HepG2 (cell line): ENCODE data around the gene MBTPS1. TPM values are rescaled to one million over a fixed set of nuclear protein-coding genes. Genes with fewer than 3 reads are reported as not detected.

Source experiments
- ATAC-seq: fragments of 200-7000 bp; cut with Tn5 transposase; 3 replicates; pipeline ENCODE4 v1.9.1; 2020; ENCODE audit warnings: mild to moderate bottlenecking, moderate library complexity
- BruUV-seq: library from RNA; stranded (reverse); fragments of 400-500 nt; replicated peaks from 2 replicates; lab custom pipeline; 2021; lab: Mats Ljungman, UMichigan
- CTCF ChIA-PET: fragments of 300-600 bp; formaldehyde crosslinking; extraction: SDS; loops from one replicate; lab custom pipeline; 2021; ENCODE audit warnings: low total read pairs, inconsistent platforms, low intra/inter-chr PET ratio; lab: Yijun Ruan, JAX
- POLR2A ChIA-PET: fragments of 350-600 bp; sonication (Branson Sonifier 250); formaldehyde crosslinking; loops from one replicate; lab custom pipeline; 2020; ENCODE audit warnings: antibody characterized with exemption, inconsistent platforms; lab: Yijun Ruan, JAX
- DNase-seq: peaks from one replicate; pipeline ENCODE4 v3.0.0-alpha.2; 2015; ENCODE audit warnings: low spot score
- FAIRE-seq: peaks from 3 replicates; lab custom pipeline; 2011; peaks lifted over from hg19 to GRCh38; lab: Jason Lieb, UNC
- H2AFZ ChIP-seq: one replicate; pipeline ENCODE4 v1.6.1; 2011; ENCODE audit warnings: low read length, inconsistent platforms
- H3K27ac ChIP-seq: fragments of 300-600 bp; 3 replicates; pipeline ENCODE4 v1.8.0; 2011; ENCODE audit warnings: mixed run types, mild to moderate bottlenecking, mixed read lengths, low read length, inconsistent platforms; ENCODE audit not compliant: insufficient read depth; ENCODE audit errors: extremely low read length
- H3K27me3 ChIP-seq, 2 experiments: fragments of 200-600 bp in 1 of 2; 2 replicates in 1 of 2; 3 replicates in 1 of 2; pipeline versions ENCODE4 v1.6.0 to v1.8.0; 2011; ENCODE audit warnings: low read length in 2 of 2, mild to moderate bottlenecking in 2 of 2, moderate library complexity in 2 of 2, inconsistent platforms in 1 of 2; ENCODE audit not compliant: insufficient read depth in 2 of 2, control insufficient read depth in 1 of 2
- H3K36me3 ChIP-seq, 2 experiments: fragments of 200-600 bp in 1 of 2; replicated peaks in 1 of 2; 2 replicates in 1 of 2; 3 replicates in 1 of 2; pipeline versions ENCODE4 v1.5.1 to v1.8.0; 2011; ENCODE audit warnings: low read length in 2 of 2, inconsistent platforms in 1 of 2; ENCODE audit not compliant: insufficient read depth in 2 of 2, control insufficient read depth in 1 of 2
- H3K4me1 ChIP-seq: 2 replicates; pipeline ENCODE4 v1.5.1; 2012; ENCODE audit warnings: low read length, inconsistent platforms; ENCODE audit not compliant: insufficient read depth
- H3K4me2 ChIP-seq: 2 replicates; pipeline ENCODE4 v1.6.0; 2011; ENCODE audit warnings: low read depth, low read length, inconsistent platforms
- H3K4me3 ChIP-seq, 3 experiments: fragments of 200-600 bp in 1 of 3; sonication (generic), shearing (Covaris generic) in 1 of 3; replicated peaks in 1 of 3; 2 replicates each; pipeline ENCODE4 v1.5.1; 2011 to 2016; ENCODE audit warnings: low read length in 3 of 3, inconsistent platforms in 2 of 3, low read depth in 2 of 3, mild to moderate bottlenecking in 2 of 3, control low read depth in 1 of 3, mixed read lengths in 1 of 3; ENCODE audit not compliant: insufficient read depth in 1 of 3
- H3K79me2 ChIP-seq: one replicate; pipeline ENCODE4 v1.6.1; 2011; ENCODE audit warnings: low read length, inconsistent platforms; ENCODE audit not compliant: insufficient read depth
- H3K9ac ChIP-seq: 2 replicates; pipeline ENCODE4 v1.6.0; 2011; ENCODE audit warnings: mild to moderate bottlenecking, low read depth, low read length, inconsistent platforms; ENCODE audit not compliant: insufficient read depth
- H3K9me3 ChIP-seq: 2 replicates; pipeline ENCODE4 v1.5.1; 2012; ENCODE audit warnings: mild to moderate bottlenecking, low read length
- H4K20me1 ChIP-seq: 2 replicates; pipeline ENCODE4 v1.6.0; 2011; ENCODE audit warnings: inconsistent platforms, mild to moderate bottlenecking, low read length, moderate library complexity; ENCODE audit not compliant: insufficient read depth
- EED ChIP-seq: sonication (generic); formaldehyde crosslinking; IDR thresholded peaks from 2 replicates; pipeline ENCODE4 v1.5.0; 2020; ENCODE audit warnings: mild to moderate bottlenecking, missing genetic modification reagents
- MBNL3 ChIP-seq: fragments of 250-450 bp; sonication (Bioruptor Pico); conservative IDR thresholded peaks from 2 replicates; pipeline ENCODE4 v1.8.0; 2022; ENCODE audit warnings: mild to moderate bottlenecking, inconsistent platforms
- ZFX ChIP-seq: sonication (generic); formaldehyde crosslinking; IDR thresholded peaks from 2 replicates; pipeline ENCODE4 v1.4.0; 2020; ENCODE audit warnings: mild to moderate bottlenecking, low read depth, missing genetic modification reagents, moderate library complexity
- ZNF569 ChIP-seq: sonication (generic); formaldehyde crosslinking; IDR thresholded peaks from 2 replicates; pipeline ENCODE4 v1.5.0; 2020; ENCODE audit warnings: mild to moderate bottlenecking, missing genetic modification reagents, moderate library complexity, borderline replicate concordance
- WGBS: methylation state at CpG from one replicate; pipeline ENCODE4 v1.1.6; 2017; ENCODE audit warnings: low lambda C conversion rate; 5-methylcytosine and 5-hydroxymethylcytosine counted together
- in situ Hi-C: cut with HindIII; loops from 2 replicates; pipeline ENCODE4 v1.10.0; 2017; ENCODE audit warnings: low pct_unique_long_range_greater_than_20kb; ENCODE audit not compliant: extremely low pct_ligation_motif_present
- intact Hi-C: fragments of 100-400 bp; cut with micrococcal nuclease; formaldehyde crosslinking; loops from one replicate; pipeline ENCODE4 v1.10.0; 2022; ENCODE audit not compliant: unreplicated experiment
- polyA plus RNA-seq, 8 experiments: library from polyadenylated mRNA; depleted of rRNA in 3 of 8; stranded (reverse) in 7 of 8; unstranded in 1 of 8; fragments of >200 nt; fragmentation: Illumina TruSeq in 4 of 8; extraction: Trizol in 4 of 8; gene quantifications; 2 replicates each; pipeline versions ENCODE4 v1.2.1 to v1.2.3, GENCODE V29; 2011 to 2016; ENCODE audit warnings: low read depth in 4 of 8, missing spikeins in 1 of 8, mixed read lengths in 1 of 8; ENCODE audit not compliant: insufficient read depth in 1 of 8
- total RNA-seq, 5 experiments: library from RNA; depleted of rRNA; stranded (reverse); fragments of >200 nt; fragmentation: Illumina TruSeq; extraction: Trizol; gene quantifications; 2 replicates each; pipeline ENCODE4 v1.2.3, GENCODE V29; 2016; ENCODE audit warnings: low read depth in 1 of 5
- TF ChIP-seq, protein P1 (sequence below): sonication (generic); formaldehyde crosslinking; IDR thresholded peaks from 2 replicates; pipeline ENCODE4 v1.5.1; 2020; ENCODE audit warnings: mild to moderate bottlenecking, missing genetic modification reagents, borderline replicate concordance
- TF ChIP-seq, protein P2 (sequence below): sonication (generic); formaldehyde crosslinking; IDR thresholded peaks from 2 replicates; pipeline ENCODE4 v1.5.0; 2020; ENCODE audit warnings: mild to moderate bottlenecking, missing genetic modification reagents, moderate library complexity

MBTPS1 gene
- total and polyA plus RNA-seq, 2 of the 13 experiments (the other 11 are each of a cell fraction or from before 2014, with no cell fraction given): 56.7 to 91.3 TPM

DNA sequence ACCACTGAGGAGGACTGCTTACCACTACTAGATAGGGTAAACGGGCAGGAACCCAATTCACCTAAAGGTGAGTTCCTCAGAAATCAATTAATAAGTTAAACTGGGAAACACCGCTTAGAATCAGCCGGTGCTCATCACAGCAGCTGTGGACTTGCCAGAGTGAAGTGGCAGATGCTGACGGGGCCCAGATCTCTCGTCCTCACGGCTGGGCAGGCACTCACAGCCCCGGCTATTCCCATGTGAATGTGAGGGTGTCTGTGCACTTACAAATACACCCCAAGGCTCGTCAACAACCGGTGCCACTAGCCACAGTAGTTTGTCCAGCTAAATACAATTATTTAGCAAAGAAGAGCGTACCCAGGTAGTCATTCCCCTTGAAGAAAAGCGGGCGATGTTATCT lies 29.7 kb downstream of the MBTPS1 start (continued):
- TF ChIP-seq, protein P1, sequence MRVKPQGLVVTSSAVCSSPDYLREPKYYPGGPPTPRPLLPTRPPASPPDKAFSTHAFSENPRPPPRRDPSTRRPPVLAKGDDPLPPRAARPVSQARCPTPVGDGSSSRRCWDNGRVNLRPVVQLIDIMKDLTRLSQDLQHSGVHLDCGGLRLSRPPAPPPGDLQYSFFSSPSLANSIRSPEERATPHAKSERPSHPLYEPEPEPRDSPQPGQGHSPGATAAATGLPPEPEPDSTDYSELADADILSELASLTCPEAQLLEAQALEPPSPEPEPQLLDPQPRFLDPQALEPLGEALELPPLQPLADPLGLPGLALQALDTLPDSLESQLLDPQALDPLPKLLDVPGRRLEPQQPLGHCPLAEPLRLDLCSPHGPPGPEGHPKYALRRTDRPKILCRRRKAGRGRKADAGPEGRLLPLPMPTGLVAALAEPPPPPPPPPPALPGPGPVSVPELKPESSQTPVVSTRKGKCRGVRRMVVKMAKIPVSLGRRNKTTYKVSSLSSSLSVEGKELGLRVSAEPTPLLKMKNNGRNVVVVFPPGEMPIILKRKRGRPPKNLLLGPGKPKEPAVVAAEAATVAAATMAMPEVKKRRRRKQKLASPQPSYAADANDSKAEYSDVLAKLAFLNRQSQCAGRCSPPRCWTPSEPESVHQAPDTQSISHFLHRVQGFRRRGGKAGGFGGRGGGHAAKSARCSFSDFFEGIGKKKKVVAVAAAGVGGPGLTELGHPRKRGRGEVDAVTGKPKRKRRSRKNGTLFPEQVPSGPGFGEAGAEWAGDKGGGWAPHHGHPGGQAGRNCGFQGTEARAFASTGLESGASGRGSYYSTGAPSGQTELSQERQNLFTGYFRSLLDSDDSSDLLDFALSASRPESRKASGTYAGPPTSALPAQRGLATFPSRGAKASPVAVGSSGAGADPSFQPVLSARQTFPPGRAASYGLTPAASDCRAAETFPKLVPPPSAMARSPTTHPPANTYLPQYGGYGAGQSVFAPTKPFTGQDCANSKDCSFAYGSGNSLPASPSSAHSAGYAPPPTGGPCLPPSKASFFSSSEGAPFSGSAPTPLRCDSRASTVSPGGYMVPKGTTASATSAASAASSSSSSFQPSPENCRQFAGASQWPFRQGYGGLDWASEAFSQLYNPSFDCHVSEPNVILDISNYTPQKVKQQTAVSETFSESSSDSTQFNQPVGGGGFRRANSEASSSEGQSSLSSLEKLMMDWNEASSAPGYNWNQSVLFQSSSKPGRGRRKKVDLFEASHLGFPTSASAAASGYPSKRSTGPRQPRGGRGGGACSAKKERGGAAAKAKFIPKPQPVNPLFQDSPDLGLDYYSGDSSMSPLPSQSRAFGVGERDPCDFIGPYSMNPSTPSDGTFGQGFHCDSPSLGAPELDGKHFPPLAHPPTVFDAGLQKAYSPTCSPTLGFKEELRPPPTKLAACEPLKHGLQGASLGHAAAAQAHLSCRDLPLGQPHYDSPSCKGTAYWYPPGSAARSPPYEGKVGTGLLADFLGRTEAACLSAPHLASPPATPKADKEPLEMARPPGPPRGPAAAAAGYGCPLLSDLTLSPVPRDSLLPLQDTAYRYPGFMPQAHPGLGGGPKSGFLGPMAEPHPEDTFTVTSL (CRISPR knock-in tag): no peak
- no peak for TF ChIP-seq ZFX (CRISPR knock-in tag)

DNA sequence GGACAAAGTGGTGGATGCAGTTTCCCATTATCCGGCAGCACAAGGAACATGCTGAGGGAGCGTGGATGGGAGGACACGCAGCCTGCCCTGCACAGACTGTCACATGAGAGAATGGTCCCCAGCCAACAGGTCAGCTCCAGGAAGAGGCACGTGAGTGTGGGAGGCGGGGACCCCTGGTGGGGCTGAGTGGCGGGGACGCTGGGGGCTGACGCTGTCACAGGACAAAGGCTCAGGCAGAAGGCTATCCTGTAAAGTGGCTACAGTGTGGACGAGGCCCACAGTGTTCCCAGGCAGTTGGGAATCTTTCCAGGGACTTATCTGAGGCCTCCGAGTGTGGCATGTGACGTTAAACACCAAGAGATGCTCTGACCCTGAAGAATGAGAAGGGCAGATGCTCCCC lies 30.4 kb downstream of the MBTPS1 start:
- H3K27ac ChIP-seq: no peak overlapping the region
- H3K79me2 ChIP-seq: no peaks in the 10 kb centered on the region
- BruUV-seq: no TSS peak
- H4K20me1 ChIP-seq: peaks cover 4% of the 10 kb centered on the region; the same call in 1 of the 2 replicates
- 94% methylated on average over 11 of the region's 11 CpGs for WGBS
- H3K27me3 ChIP-seq: no peaks in the 10 kb centered on the region
- in situ Hi-C loops (loop anchor here (5.0 kb wide), 1 partner anchor 91 kb away; no protein-coding TSS in a partner anchor), intact Hi-C loops (no loop called here)
- CTCF ChIA-PET: interaction anchor here (3.6 kb wide), 1 partner anchor 55 kb away, joined by 29 read pairs; no protein-coding TSS in a partner anchor
- H3K4me3 ChIP-seq: no peak overlapping the region
- ATAC-seq (no peak; the same call in 2 of the 3 replicates), DNase-seq (no peak), FAIRE-seq (no peak)
- no peak overlapping the region for H2AFZ ChIP-seq
- no peak overlapping the region for H3K4me2 ChIP-seq
- POLR2A ChIA-PET: interaction anchor here (1.7 kb wide), 1 partner anchor 53 kb away, joined by 4 read pairs; no protein-coding TSS in a partner anchor
- peaks cover 37 to 87% of the 10 kb centered on the region in 2 experiments for H3K36me3 ChIP-seq
- TF ChIP-seq EED (0 out of 2 replicates have a peak, but pooled peaks have one; percentile 32), MBNL3 (CRISPR knock-in tag) (no peak), ZNF569 (CRISPR knock-in tag) (no peak)
- TF ChIP-seq, protein P2, sequence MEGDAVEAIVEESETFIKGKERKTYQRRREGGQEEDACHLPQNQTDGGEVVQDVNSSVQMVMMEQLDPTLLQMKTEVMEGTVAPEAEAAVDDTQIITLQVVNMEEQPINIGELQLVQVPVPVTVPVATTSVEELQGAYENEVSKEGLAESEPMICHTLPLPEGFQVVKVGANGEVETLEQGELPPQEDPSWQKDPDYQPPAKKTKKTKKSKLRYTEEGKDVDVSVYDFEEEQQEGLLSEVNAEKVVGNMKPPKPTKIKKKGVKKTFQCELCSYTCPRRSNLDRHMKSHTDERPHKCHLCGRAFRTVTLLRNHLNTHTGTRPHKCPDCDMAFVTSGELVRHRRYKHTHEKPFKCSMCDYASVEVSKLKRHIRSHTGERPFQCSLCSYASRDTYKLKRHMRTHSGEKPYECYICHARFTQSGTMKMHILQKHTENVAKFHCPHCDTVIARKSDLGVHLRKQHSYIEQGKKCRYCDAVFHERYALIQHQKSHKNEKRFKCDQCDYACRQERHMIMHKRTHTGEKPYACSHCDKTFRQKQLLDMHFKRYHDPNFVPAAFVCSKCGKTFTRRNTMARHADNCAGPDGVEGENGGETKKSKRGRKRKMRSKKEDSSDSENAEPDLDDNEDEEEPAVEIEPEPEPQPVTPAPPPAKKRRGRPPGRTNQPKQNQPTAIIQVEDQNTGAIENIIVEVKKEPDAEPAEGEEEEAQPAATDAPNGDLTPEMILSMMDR: 0 out of 2 replicates have a peak, but pooled peaks have one; percentile 9
- no peak overlapping the region for H3K9ac ChIP-seq
- no peaks in the 10 kb centered on the region for H3K9me3 ChIP-seq
- no peaks in the 10 kb centered on the region for H3K4me1 ChIP-seq
